Activated T-cell treated with anti-CD3 and anti-CD28 coated beads for 48 hours (primary cell): Measurements from ENCODE around the gene PPME1.
"Not testable (repeated sequence)": the region's sequence is repeated elsewhere in the genome, so short reads cannot be mapped to it uniquely, and the experiment has no call there.

ENCODE experiments used
- DNase-seq: peaks from one replicate; pipeline ENCODE4 v3.0.0-alpha.2; 2020; ENCODE audit warnings: low read depth

The PPME1 gene, protein sequence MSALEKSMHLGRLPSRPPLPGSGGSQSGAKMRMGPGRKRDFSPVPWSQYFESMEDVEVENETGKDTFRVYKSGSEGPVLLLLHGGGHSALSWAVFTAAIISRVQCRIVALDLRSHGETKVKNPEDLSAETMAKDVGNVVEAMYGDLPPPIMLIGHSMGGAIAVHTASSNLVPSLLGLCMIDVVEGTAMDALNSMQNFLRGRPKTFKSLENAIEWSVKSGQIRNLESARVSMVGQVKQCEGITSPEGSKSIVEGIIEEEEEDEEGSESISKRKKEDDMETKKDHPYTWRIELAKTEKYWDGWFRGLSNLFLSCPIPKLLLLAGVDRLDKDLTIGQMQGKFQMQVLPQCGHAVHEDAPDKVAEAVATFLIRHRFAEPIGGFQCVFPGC

DNA sequence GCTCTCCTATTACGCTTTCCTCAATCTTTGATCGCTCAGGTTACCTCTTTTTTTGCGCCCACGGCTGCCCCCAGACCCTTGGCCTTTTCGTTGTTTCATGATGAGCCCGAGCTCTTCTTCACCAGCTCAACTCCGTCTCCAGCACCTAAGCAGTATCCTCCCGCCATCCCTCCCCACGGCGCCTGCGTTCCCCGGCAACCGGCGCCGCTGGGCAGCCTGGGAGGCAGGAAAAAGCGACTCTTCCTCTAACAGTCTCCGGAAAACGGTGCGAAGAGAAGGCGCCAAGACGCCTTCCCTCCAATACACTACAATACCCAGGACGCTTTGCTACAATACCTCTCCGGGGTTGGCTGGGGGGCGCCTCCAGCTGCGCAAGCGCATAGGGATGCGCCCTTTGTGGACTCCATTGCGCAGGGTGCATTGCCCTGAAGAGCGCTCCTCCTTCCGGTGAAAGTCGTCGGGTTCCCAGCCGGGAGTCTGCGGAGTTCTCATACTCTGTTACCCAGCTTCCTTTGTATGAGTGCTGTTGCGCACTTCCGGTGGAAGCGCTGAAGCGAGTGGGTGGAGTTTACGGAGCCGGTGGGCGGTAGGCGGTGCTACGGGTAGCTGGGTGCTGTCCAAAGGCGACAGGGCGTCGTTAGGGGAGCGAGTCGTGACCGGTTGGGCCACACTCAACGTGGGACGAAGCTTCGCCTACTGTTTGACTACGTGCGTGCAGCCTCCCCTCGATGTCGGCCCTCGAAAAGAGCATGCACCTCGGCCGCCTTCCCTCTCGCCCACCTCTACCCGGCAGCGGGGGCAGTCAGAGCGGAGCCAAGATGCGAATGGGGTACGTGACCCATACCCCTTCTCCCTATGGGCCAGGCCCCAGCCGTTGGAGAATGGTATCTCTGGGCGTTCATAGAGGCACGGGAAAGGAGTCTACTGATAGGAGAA, at the start of gene PPME1, which contains the start of gene C2CD3:
PPME1 (plus strand) TSS at position 596 of the 936 bp plus-strand sequence; CDS start at position 729, 133 bp downstream.
C2CD3 (minus strand) TSS at position 309 of the 936 bp plus-strand sequence; CDS start at position 99, 210 bp downstream.
- DNase-seq, result peak; percentile 96

DNA sequence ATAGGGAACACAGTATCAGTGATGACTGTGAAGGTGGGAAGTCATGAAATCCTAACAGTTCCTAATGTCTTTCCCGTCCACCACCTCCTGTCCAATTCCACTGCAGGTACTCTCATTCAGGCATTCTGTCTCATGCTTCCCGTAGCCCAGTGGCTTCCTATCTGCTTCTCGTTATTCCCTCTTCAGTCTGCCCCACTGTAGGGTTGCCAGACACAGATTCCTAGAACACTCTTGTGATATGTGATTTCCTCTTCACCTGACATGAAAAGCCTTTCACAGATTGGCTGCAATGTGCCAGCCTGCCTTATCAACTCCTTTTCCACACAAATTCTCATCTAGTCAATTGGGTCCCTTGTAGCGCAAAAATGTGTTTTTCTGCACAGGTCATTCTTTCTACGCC, 49.3 kb upstream of the PPME1 start:
- DNase-seq, result no peak

DNA sequence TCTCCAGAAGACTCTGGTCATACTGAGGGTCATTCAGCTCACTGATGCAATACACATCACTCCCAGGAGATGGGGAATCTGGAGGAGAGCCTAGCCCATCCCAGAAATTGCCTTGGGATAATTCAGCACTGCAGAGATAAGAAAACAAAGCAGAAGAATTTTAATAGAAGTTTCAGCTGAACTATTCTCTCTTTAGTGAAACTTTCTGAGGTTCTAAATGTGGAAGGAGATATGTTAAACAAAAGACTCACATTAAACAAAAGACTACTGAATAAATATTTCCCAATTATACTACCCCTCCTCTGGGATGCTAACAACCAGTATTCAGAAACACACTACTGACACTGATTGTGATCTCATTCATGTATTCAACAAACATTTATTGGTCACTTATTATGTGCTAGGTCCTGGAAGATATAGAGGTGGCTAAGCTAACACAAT, 48.1 kb upstream of the PPME1 start:
- DNase-seq, result no peak

DNA sequence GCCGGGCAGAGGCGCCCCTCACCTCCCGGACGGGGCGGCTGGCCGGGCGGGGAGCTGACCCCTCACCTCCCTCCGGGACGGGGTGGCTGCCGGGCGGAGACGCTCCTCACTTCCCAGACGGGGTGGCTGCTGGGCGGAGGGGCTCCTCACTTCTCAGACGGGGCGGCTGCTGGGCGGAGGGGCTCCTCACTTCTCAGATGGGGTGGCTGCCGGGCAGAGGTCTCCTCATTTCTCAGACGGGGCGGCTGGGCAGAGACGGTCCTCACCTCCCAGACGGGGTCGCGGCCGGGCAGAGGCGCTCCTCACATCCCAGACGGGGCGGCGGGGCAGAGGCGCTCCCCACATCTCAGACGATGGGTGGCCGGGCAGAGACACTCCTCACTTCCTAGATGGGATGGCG, 42.0 kb upstream of the PPME1 start:
- not testable (repeated sequence) for DNase-seq

DNA sequence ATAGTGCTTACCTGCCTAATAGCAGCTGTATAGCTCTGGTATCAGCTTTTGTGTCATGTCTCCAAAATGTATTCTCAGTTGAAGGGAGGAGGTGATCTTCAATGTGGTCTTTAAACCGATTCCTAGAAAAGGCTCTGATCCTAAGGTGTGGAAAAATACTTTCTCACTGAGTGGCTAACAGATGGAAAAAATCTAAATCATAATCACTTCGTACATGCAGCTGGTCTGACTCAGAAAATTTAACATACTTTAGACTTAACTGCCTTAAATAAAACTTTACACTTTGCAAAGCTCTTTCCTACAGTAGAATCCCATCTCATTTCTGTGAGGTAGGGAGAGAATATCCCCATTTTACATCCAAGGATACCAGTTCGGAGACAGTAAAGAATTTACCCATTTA, 38.3 kb upstream of the PPME1 start:
- DNase-seq, result no peak

DNA sequence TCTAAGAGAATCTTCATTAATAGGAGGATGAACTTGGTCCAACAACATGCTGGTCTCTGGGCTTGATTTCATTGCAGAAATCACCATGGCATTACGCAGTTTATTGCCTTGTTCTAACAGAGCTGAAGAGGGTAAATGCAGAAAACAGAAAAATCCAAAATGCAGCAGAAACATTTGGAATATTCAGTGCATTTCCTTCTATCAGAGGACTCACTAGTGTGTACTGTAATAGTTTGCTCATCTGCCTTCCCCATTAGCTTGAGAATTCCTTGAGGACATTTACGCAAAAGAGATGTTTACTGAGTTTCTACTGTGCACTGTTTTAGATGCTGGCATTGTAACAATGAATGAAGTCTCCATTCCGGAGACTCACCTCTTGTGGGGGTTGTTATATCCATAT, 37.7 kb upstream of the PPME1 start:
- no peak for DNase-seq

DNA sequence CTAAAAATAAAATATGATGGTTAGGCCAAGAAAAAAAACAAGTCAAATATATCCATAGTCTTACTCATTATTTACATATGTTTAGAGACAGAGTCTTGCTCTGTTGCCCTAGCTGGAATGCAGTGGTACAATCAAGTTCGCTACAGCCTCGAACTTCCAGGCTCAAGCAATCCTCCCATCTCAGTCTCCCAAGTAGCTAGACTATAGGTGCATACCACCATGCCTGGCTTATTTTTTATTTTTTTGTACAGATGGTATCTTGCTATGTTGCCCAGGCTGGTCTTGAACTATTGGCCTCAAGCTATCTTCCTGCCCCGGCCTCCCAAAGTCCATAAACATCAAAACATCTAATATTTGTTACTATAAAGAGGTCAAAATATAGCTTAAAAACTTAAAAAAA, 36.4 kb upstream of the PPME1 start:
- no peak for DNase-seq

DNA sequence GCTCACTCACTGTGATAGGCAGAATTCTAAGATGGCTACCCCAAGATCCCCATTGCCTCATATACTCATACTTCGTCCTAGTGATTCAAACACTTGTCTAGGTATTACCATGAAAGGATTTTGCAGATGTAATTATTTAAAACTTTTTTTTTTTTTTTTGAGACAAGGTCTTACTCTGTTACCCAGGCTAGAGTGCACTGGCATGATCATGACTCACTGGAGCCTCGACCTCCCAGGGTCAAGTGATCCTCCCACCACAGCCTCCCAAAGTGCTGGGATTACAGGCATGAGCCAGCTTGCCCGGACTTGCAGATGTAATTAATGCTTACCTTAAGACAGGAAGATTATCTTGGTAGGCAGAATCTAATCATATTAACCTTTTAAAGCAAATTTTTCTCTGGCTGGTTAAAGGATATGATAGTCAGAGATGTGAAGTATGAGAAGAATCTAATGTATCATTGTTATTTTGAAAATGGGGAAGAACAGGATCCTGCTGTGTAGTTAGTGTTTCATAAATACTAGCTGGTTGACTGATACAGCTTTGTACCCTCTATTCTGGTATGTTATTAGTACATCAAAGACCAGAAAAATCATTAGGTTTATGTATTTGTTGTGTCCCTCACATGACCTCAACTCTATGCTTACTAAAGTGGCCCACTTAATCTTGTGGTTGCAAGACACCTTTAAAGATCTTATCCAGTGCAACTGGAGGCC, 35.8 kb upstream of the PPME1 start:
- no peak for DNase-seq

DNA sequence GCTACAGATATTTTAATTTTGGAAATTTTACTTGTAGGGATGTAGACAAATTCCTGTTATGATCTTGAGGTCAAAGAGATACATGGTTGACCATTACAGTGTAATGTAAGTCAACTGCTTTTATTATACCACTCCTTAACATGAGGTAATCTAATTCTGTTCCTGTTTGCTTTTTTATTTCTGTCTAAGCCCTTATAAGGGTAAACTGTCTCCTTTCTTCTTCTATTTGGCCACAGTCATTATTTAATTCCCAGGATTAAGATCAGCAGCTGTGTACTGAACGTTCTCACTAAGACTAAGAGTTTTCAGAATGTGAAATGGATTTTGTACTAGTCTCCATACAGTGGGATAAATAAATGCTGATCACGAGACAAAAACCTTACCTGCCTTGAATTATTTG, 33.1 kb upstream of the PPME1 start:
- DNase-seq, result no peak

DNA sequence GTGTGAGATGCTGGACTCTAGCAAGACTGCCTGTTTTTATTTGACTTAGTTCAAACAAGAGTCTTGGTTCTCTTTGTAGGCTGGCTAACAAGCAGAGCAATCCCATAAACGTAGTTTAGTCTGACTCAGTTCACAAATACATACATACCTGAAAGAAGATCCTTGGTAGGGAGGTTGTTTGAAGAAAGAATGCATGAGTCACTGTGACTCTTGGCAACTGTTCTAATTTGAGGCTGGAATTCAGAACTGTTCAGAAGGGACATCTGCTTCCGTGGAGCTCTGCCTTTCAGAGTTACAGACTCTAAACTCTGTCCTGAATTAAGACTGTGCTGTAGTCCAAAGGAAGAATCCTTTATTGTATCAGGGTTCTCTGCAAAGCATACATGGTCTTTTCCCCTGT, 32.5 kb upstream of the PPME1 start:
- no peak for DNase-seq

DNA sequence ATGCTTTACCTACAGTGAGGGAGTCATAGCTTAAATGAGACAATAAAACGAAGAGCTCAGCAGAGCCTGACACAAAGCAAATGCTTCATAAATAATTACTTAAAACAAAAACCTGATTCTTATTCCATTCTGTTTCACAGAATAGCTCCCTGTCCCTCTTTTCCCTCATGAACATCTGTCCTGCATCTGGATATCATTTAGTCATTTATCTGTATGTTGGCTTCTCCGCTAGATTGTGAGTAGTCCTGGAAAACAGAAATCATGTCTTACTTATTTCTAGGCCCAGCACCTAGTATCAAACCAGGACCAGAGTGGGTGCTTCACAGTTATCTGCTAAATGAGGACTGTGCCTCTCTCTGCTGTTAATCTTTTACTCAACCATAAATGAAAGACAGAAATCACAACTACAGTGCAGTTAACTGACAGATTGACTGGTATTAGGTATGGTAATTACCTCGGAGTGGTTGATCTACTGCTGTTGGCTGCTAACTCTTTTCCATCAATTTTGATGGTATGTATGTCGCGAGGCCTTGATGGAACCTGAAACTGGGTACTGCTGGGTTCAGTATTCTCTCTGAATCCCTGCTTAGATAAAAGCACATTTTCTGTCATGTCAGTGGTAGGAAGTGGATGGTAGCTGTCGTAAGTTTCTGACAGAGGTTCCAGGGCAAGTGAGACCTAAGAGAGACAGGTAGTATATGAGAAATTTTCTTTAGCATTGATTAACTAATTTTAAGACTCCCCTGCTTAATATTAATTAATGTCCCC, 31.8 kb upstream of the PPME1 start:
- no peak for DNase-seq

DNA sequence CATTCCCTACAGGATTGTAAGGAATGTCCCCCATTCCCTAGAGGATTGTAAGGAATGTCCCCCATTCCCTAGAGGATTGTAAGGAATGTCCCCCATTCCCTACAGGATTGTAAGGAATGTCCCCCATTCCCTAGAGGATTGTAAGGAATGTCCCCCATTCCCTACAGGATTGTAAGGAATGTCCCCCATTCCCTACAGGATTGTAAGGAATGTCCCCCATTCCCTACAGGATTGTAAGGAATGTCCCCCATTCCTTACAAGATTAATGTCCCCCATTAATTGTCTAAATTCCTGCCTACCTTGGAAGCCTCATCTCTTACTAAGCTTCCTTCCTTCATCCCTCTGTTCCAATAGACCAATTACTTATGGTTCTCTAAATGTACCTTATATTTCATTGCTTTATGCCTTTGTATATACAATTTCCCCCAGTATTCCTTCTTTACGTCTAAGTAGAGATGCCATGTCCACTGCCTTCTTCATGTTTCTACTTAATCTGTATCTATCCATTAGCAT, 31.1 kb upstream of the PPME1 start:
- not testable (repeated sequence) for DNase-seq

DNA sequence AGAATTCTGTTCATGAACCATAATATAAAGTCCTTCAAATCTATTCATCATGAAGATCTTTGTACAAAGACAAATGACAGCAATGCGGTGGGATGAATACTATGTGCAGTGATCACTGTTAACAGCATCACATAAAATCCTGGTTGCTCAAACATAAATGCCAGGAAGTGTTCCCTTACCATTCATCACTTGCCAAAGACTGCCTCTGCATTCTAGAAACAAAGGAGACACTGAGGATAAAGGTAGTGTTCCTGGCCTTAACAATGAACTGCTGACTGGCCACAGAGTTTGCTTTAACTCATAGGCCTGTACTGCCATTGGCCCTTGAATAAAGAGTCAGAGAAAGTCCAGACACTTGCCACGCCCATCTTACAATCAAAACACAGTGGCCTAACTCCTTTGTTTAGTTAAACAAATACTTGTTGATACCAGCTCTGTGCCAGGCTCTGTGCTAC, 29.8 kb upstream of the PPME1 start:
- DNase-seq, result no peak

DNA sequence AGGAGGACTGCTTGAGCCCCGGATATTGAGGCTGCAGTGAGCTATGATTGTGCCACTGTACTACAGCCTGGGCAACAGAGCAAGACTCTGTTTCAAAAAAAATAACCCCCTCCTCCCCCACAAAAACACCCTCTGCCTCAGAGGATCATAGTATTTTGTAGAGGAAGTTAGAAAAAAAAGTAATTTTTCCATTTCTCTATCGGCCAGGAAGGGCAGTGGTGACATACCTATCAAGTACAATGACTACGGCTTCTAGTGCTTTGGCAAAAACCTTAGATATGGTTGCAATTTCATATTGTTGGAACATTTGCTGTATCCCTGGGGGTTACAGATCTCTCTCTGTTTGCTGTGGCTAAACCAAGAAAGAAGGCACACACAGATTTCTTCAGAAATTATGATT, 29.2 kb upstream of the PPME1 start:
- no peak for DNase-seq

DNA sequence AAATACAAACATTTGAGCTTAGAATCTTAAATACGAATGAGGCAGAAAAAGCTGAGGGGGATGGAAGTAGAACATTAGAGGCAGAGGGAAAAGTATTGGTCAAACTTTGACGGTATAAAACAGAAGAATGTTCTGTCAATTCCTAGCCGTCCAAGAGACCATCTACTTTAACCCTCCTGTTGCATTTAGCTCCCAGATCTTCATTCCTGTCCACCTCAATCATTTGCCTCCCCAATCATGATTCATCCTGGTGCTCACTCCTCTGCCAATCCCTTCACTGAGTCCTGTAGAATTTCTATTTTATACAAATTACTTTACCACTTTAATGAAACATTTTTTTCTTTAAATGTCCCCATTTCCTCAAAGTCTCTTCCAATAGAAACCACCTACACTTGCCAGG, 28.5 kb upstream of the PPME1 start:
- DNase-seq, result no peak

DNA sequence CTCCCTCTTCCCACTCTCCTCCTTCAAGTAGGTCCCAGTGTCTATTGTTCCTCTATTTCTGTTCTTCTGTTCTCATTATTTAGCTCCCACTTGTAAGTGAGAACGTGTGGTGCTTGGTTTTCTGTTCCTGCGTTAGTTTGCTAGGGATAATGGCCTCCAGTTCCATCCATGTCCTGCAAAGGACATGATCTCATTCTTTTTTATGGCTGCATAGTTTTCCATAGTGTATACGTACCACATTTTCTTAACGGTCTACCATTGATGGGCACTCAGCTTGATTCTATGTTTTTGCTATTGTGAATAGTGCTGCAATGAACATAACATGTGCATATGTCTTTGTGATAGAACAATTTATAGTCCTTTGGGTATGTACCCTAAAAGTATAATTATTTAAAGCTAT, 26.5 kb upstream of the PPME1 start:
- no peak for DNase-seq

DNA sequence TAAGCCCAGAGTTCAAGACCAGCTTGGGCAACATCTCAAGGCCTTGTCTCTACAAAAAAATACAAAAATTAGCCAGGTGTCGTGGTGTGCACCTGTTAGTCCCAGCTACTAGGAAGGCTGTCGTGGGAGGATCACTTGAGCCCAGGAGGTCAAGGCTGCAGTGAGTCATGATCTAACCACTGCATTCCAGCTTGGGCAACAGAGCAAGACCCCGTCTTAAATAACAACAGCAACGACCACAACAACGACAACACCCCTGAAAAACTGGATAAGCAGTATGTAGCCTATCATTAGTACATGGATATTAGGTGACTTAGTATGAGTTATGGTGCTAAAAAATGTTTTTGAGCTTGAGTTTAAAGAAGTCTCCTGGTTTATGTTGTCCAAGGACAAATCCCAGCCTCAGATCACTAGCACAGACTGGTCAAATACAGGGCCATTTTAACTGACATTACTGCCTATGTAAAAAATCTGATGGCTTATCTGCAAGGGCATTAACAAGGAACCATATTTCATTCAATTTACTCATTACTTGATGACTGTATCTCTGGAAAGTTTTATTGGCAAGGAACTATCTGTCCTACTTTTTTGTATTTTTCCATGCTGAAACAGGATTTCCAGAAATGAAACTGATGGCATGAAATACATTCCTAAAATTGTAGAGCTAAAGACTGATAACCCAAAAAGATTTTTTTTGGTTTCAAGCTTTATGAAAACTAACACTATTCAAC, 23.7 kb upstream of the PPME1 start:
- DNase-seq, result no peak

DNA sequence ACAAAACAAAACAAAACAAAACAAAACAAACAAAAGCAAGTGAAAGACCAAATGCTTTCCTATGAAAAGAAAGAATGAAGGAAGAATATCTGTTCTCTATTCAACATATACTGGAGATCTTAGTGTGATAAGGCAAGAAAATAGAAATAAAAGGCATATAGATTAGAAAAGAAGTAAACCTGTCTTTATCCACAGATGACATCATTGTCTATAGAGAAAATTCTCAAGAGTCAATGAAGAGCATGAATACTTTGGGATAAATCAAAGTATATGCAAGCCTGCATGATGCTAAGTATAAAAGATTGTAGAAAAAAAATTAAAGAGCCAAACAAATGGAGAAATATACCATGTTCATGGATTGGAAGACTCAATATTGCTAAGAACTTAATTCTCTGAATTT, 17.9 kb upstream of the PPME1 start:
- DNase-seq, result no peak

DNA sequence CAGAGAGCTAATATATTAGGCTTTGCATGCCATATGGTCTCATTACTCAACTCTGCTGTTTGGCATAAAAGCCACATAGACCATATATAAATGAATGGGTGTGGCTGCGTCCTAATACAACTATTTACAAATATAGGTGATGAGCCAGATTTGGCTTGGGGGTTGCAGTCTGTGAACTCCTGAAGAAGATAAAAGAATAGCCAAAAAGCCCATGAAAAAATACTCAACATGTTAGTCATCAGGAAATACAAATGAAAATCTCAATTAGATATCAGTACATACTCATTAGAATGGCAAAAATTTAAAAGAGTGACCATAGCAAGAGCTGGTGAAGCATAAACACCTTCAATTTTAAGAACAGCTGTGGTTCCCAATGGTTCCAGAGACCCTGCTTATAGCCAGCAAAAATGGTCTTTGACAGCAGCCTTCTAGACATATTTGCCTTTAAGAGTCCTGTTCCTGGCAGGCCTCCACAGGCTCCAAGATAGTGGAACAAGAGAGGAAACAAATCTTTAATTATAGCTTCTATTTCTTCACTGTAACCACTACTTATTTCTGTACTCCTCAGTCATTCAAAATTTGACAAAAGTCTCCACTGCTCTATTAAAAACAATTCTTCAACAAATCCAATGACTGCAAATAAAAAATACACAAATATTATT, 16.3 kb upstream of the PPME1 start:
- no peak for DNase-seq

DNA sequence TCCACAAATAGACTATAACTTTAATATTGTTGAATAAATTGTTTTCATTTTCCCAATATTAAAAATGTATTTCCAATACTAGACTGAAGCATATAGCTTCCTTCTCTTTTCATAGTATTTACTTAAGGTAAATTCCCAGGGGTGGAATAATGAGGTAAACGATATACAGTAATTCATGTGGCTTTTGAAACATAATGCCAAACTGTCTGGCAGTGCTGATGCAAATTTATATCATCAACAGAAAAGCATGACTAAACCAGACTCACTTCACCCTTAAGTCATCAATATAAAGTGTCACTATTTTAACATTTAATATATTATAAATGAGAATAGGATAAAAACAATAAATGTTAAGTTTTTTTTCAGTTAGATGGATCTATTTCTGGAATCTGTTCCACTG, 13.9 kb upstream of the PPME1 start:
- no peak for DNase-seq
